WTC11 (cell line): ENCODE data around the gene SYS1. TPM values are rescaled to one million over a fixed set of nuclear protein-coding genes. Genes with fewer than 3 reads are reported as not detected.

Experiments
- AFF4 ChIP-seq: sonication (generic); formaldehyde crosslinking; IDR thresholded peaks from 2 replicates; pipeline ENCODE4 v1.8.1; 2023; ENCODE audit warnings: mild to moderate bottlenecking, missing genetic modification reagents, borderline replicate concordance
- AR ChIP-seq: fragments of 250-450 bp; sonication (Bioruptor Pico); IDR thresholded peaks from 2 replicates; pipeline ENCODE4 v1.9.0; 2021; ENCODE audit warnings: mild to moderate bottlenecking
- ATF2 ChIP-seq: sonication (generic); formaldehyde crosslinking; IDR thresholded peaks from 2 replicates; pipeline ENCODE4 v1.8.1; 2022; ENCODE audit warnings: low read depth, missing genetic modification reagents, borderline replicate concordance
- ATF3 ChIP-seq: sonication (generic); formaldehyde crosslinking; conservative IDR thresholded peaks from 2 replicates; pipeline ENCODE4 v1.8.1; 2022; ENCODE audit warnings: mild to moderate bottlenecking, missing genetic modification reagents
- CBFB ChIP-seq: sonication (generic); formaldehyde crosslinking; IDR thresholded peaks from 2 replicates; pipeline ENCODE4 v1.8.1; 2022; ENCODE audit warnings: mild to moderate bottlenecking, low read depth, missing genetic modification reagents
- CREB1 ChIP-seq: sonication (generic); formaldehyde crosslinking; IDR thresholded peaks from 2 replicates; pipeline ENCODE4 v1.8.0; 2023; ENCODE audit warnings: mild to moderate bottlenecking, missing genetic modification reagents
- CREM ChIP-seq: sonication (generic); formaldehyde crosslinking; IDR thresholded peaks from 2 replicates; pipeline ENCODE4 v1.8.1; 2022; ENCODE audit warnings: mild to moderate bottlenecking, missing genetic modification reagents, moderate library complexity
- CTCF ChIP-seq: fragments of 200-600 bp; IDR thresholded peaks from 2 replicates; pipeline ENCODE4 v1.8.0; 2022; ENCODE audit warnings: antibody characterized with exemption
- EMX1 ChIP-seq: fragments of 250-450 bp; sonication (Bioruptor Pico); IDR thresholded peaks from 2 replicates; pipeline ENCODE4 v1.8.0; 2021; ENCODE audit warnings: mild to moderate bottlenecking
- ETV6 ChIP-seq: sonication (generic); formaldehyde crosslinking; IDR thresholded peaks from 2 replicates; pipeline ENCODE4 v1.8.1; 2022; ENCODE audit warnings: mild to moderate bottlenecking, missing genetic modification reagents
- FOXP1 ChIP-seq: sonication (generic); formaldehyde crosslinking; IDR thresholded peaks from 2 replicates; pipeline ENCODE4 v1.8.0; 2022; ENCODE audit warnings: missing genetic modification reagents, mild to moderate bottlenecking, moderate library complexity, borderline replicate concordance
- FOXP4 ChIP-seq: sonication (generic); formaldehyde crosslinking; IDR thresholded peaks from 2 replicates; pipeline ENCODE4 v1.8.0; 2022; ENCODE audit warnings: mild to moderate bottlenecking, missing genetic modification reagents
- GRHL2 ChIP-seq: fragments of 250-450 bp; sonication (Bioruptor Pico); IDR thresholded peaks from 2 replicates; pipeline ENCODE4 v1.8.0; 2022; ENCODE audit warnings: mild to moderate bottlenecking, moderate library complexity; ENCODE audit not compliant: insufficient replicate concordance, severe bottlenecking
- GTF2I ChIP-seq: fragments of 250-450 bp; sonication (Bioruptor Pico); conservative IDR thresholded peaks from 2 replicates; pipeline ENCODE4 v1.4.0; 2021; ENCODE audit warnings: mild to moderate bottlenecking
- JAZF1 ChIP-seq: fragments of 250-450 bp; sonication (Bioruptor Pico); IDR thresholded peaks from 2 replicates; pipeline ENCODE4 v1.9.0; 2021; ENCODE audit warnings: moderate library complexity, mild to moderate bottlenecking, inconsistent platforms
- KAT7 ChIP-seq: sonication (generic); formaldehyde crosslinking; IDR thresholded peaks from 2 replicates; pipeline ENCODE4 v1.8.1; 2023; ENCODE audit warnings: missing genetic modification reagents, mild to moderate bottlenecking, borderline replicate concordance
- MAX ChIP-seq: sonication (generic); formaldehyde crosslinking; IDR thresholded peaks from 2 replicates; pipeline ENCODE4 v1.8.0; 2022; ENCODE audit warnings: mild to moderate bottlenecking, missing genetic modification reagents
- NR2C2 ChIP-seq: sonication (generic); formaldehyde crosslinking; IDR thresholded peaks from 2 replicates; pipeline ENCODE4 v1.8.0; 2022; ENCODE audit warnings: mild to moderate bottlenecking, missing genetic modification reagents
- PRRX2 ChIP-seq: fragments of 250-450 bp; sonication (Bioruptor Pico); IDR thresholded peaks from 2 replicates; pipeline ENCODE4 v1.8.0; 2021; ENCODE audit warnings: mild to moderate bottlenecking
- STAT6 ChIP-seq: sonication (generic); formaldehyde crosslinking; conservative IDR thresholded peaks from 2 replicates; pipeline ENCODE4 v1.8.1; 2023; ENCODE audit warnings: mild to moderate bottlenecking, low read depth, missing genetic modification reagents, moderate library complexity
- TEAD1 ChIP-seq: sonication (generic); formaldehyde crosslinking; IDR thresholded peaks from 2 replicates; pipeline ENCODE4 v1.8.0; 2022; ENCODE audit warnings: mild to moderate bottlenecking, missing genetic modification reagents
- USF1 ChIP-seq: sonication (generic); formaldehyde crosslinking; IDR thresholded peaks from 2 replicates; pipeline ENCODE4 v1.8.0; 2022; ENCODE audit warnings: mild to moderate bottlenecking, missing genetic modification reagents
- total RNA-seq: library from RNA; stranded (reverse); gene quantifications from 3 replicates; pipeline ENCODE4 v1.2.3, GENCODE V29; 2021

Gene SYS1
- total RNA-seq, 1 experiment from 2014 or later = 16.4 TPM

GRCh38 chr20:45362804-45363610 lies at the start of gene SYS1 (continued):
- TF ChIP-seq FOXP4 = no peak
- TF ChIP-seq EMX1 (CRISPR knock-in tag) = no peak
- 0 out of 2 replicates have a peak, but pooled peaks have one; percentile 27 for TF ChIP-seq USF1
- TF ChIP-seq ATF3 = no peak
- TF ChIP-seq KAT7 (CRISPR knock-in tag) = no peak
- peak; percentile 87 for TF ChIP-seq ETV6 (CRISPR knock-in tag)
- no peak for TF ChIP-seq PRRX2
- peak; percentile 77 for TF ChIP-seq CTCF
- TF ChIP-seq CREM = peak; percentile 77; the same call in 1 of the 2 replicates
- TF ChIP-seq ATF2 (CRISPR knock-in tag) = no peak
- no peak for TF ChIP-seq AFF4
- no peak for TF ChIP-seq GRHL2 (CRISPR knock-in tag)
- TF ChIP-seq CREB1 (CRISPR knock-in tag) = no peak
- TF ChIP-seq FOXP1 (CRISPR knock-in tag) = peak; percentile 24; the same call in 1 of the 2 replicates
- no peak for TF ChIP-seq STAT6
- no peak for TF ChIP-seq JAZF1 (CRISPR knock-in tag)
- TF ChIP-seq CBFB (CRISPR knock-in tag) = peak; percentile 70; the same call in 1 of the 2 replicates
- no peak for TF ChIP-seq AR
- peak; percentile 86 for TF ChIP-seq MAX
- no peak for TF ChIP-seq GTF2I (CRISPR knock-in tag)
- peak; percentile 50 for TF ChIP-seq TEAD1 (CRISPR knock-in tag)
- no peak for TF ChIP-seq NR2C2 (CRISPR knock-in tag)
